ENCODE results near the gene ZDHHC6.

ZDHHC6 gene

GRCh38 chr10:112442063-112442462, 4.7 kb downstream of the ZDHHC6 start:
- TF ChIP-seq POLR2AphosphoS5 (IDR thresholded peaks at IDR 0.05; ENCODE audit: low read depth, low read length) (no peak), FOXP2 (optimal IDR thresholded peaks at IDR 0.05; ENCODE audit: borderline replicate concordance, extremely low read depth, extremely low read length, insufficient read depth) (no peak), TAF1 (IDR thresholded peaks at IDR 0.05; ENCODE audit: borderline replicate concordance, insufficient read depth, low read length) (no peak), REST (IDR thresholded peaks at IDR 0.05; ENCODE audit: insufficient read depth in 1 of 2, low read depth in 2 of 2, low read length in 2 of 2) (no peak), SIN3A (IDR thresholded peaks at IDR 0.05; ENCODE audit: borderline replicate concordance, insufficient read depth, low read length) (no peak)

- TF ChIP-seq SIN3A (IDR thresholded peaks at IDR 0.05; ENCODE audit: borderline replicate concordance, insufficient read depth, low read length) (no peak), FOXP2 (optimal IDR thresholded peaks at IDR 0.05; ENCODE audit: borderline replicate concordance, extremely low read depth, extremely low read length, insufficient read depth) (no peak)
These were observed 5.2 kb downstream of the ZDHHC6 start for GRCh38 chr10:112441520-112441919.

- no peak for TF ChIP-seq SIN3A (IDR thresholded peaks at IDR 0.05; ENCODE audit: borderline replicate concordance, insufficient read depth, low read length)
- no peak for TF ChIP-seq TAF1 (IDR thresholded peaks at IDR 0.05; ENCODE audit: borderline replicate concordance, insufficient read depth, low read length)
- TF ChIP-seq FOXP2 (optimal IDR thresholded peaks at IDR 0.05; ENCODE audit: borderline replicate concordance, extremely low read depth, extremely low read length, insufficient read depth) = no peak
- no peak for TF ChIP-seq POLR2AphosphoS5 (IDR thresholded peaks at IDR 0.05; ENCODE audit: low read depth, low read length)
- no peak for TF ChIP-seq REST (IDR thresholded peaks at IDR 0.05; ENCODE audit: insufficient read depth in 1 of 2, low read depth in 2 of 2, low read length in 2 of 2)
These were observed 8.4 kb downstream of the ZDHHC6 start for GRCh38 chr10:112438356-112438755.

GRCh38 chr10:112434988-112435619, 11.6 kb downstream of the ZDHHC6 start:
- TF ChIP-seq POLR2AphosphoS5 (IDR thresholded peaks at IDR 0.05; ENCODE audit: low read depth, low read length) = no peak
- TF ChIP-seq FOXP2 (optimal IDR thresholded peaks at IDR 0.05; ENCODE audit: borderline replicate concordance, extremely low read depth, extremely low read length, insufficient read depth) = no peak
- TF ChIP-seq SIN3A (IDR thresholded peaks at IDR 0.05; ENCODE audit: borderline replicate concordance, insufficient read depth, low read length) = no peak
- no peak for TF ChIP-seq TAF1 (IDR thresholded peaks at IDR 0.05; ENCODE audit: borderline replicate concordance, insufficient read depth, low read length)
- no peak for TF ChIP-seq REST (IDR thresholded peaks at IDR 0.05; ENCODE audit: insufficient read depth in 1 of 2, low read depth in 2 of 2, low read length in 2 of 2)

- TF ChIP-seq SIN3A (IDR thresholded peaks at IDR 0.05; ENCODE audit: borderline replicate concordance, insufficient read depth, low read length) (no peak), POLR2AphosphoS5 (IDR thresholded peaks at IDR 0.05; ENCODE audit: low read depth, low read length) (no peak), REST (IDR thresholded peaks at IDR 0.05; ENCODE audit: insufficient read depth in 1 of 2, low read depth in 2 of 2, low read length in 2 of 2) (no peak), TAF1 (IDR thresholded peaks at IDR 0.05; ENCODE audit: borderline replicate concordance, insufficient read depth, low read length) (no peak), FOXP2 (optimal IDR thresholded peaks at IDR 0.05; ENCODE audit: borderline replicate concordance, extremely low read depth, extremely low read length, insufficient read depth) (no peak)
These were observed 13.6 kb downstream of the ZDHHC6 start for GRCh38 chr10:112433136-112433535.
